Sigmoid colon (tissue), 7 donors: Measurements from ENCODE around the gene ZBTB5. TPM values are rescaled to one million over a fixed set of nuclear protein-coding genes. Genes with fewer than 3 reads are reported as not detected.
A peak's percentile ranks its signal among the peaks of the same experiment; 100 is the strongest.

Source experiments
- DNase-seq: peaks from one replicate; pipeline ENCODE4 v3.0.0-alpha.2; 2019
- H3K27ac ChIP-seq, 4 donors: fragments of 200-600 bp; sonication (generic); one replicate each; pipeline ENCODE4 v1.5.1; 2016 to 2019; ENCODE audit warnings: mild to moderate bottlenecking in 1 of 4
- H3K27me3 ChIP-seq, 3 donors: fragments of 200-600 bp; sonication (generic); one replicate each; pipeline ENCODE4 v1.5.1; 2019; ENCODE audit warnings: mild to moderate bottlenecking in 1 of 3
- H3K36me3 ChIP-seq, 4 donors: fragments of 200-600 bp; sonication (generic); one replicate each; pipeline ENCODE4 v1.5.1; 2016 to 2019
- H3K4me1 ChIP-seq, 4 donors: fragments of 200-600 bp; sonication (generic); one replicate each; pipeline ENCODE4 v1.5.1; 2017 to 2019
- H3K4me3 ChIP-seq, 4 donors: fragments of 200-600 bp; sonication (generic); one replicate each; pipeline ENCODE4 v1.5.1; 2017 to 2019; ENCODE audit warnings: mild to moderate bottlenecking in 2 of 4, moderate library complexity in 1 of 4
- H3K9me3 ChIP-seq, 4 donors: fragments of 200-600 bp in 3 of 4; sonication (generic) in 3 of 4; one replicate each; pipeline versions ENCODE4 v1.5.1 to v1.6.1; 2013 to 2019
- CTCF ChIP-seq, 4 experiments: fragments of 450-650 bp in 3 of 4; fragments of 200-600 bp in 1 of 4; IDR thresholded peaks; one replicate each; pipeline ENCODE4 v1.5.1; 2016 to 2019; ENCODE audit warnings: antibody characterized with exemption in 4 of 4, mild to moderate bottlenecking in 3 of 4, moderate library complexity in 2 of 4
- EP300 ChIP-seq, 4 donors: sonication (generic); formaldehyde crosslinking; IDR thresholded peaks; one replicate each; pipeline ENCODE4 v1.6.1; 2017; ENCODE audit warnings: antibody characterized with exemption in 4 of 4
- POLR2A ChIP-seq, 2 donors: fragments of 450-650 bp; IDR thresholded peaks; one replicate each; pipeline ENCODE4 v1.6.1; 2016; ENCODE audit warnings: antibody characterized with exemption in 2 of 2, mild to moderate bottlenecking in 2 of 2, moderate library complexity in 2 of 2
- POLR2AphosphoS5 ChIP-seq, 4 donors: sonication (generic); formaldehyde crosslinking; IDR thresholded peaks; one replicate each; pipeline ENCODE4 v1.6.1; 2017; ENCODE audit warnings: antibody characterized with exemption in 4 of 4
- WGBS, 2 donors: extraction: QIAGEN DNeasy Blood & Tissue Kit; methylation state at CpG; one replicate each; pipeline ENCODE4 v1.1.7; 2013; 5-methylcytosine and 5-hydroxymethylcytosine counted together
- intact Hi-C: fragments of 100-400 bp; cut with DNase I; formaldehyde crosslinking; loops from one replicate; pipeline ENCODE4 v1.15.1; 2023
- polyA plus RNA-seq, 3 donors: library from polyadenylated mRNA; stranded (reverse); fragments of 200-250 nt; gene quantifications; one replicate each; pipeline ENCODE4 v1.2.3, GENCODE V29; 2013
- total RNA-seq, 4 donors: library from RNA; depleted of rRNA; stranded (reverse); fragments of >200 nt; gene quantifications; one replicate each; pipeline ENCODE4 v1.1.0, GENCODE V29; 2016
- donor health status: healthy with polysubstance abuse.
- donor health status: Bipolar disorder and iron deficiency.
- donor health status: healthy.

The ZBTB5 gene
- total and polyA plus RNA-seq, 7 donors, result 3.6 to 11.1 (median 7.7) TPM

- no peak for DNase-seq
- no peaks in the 10 kb centered on the region for H3K36me3 ChIP-seq
- H3K4me3 ChIP-seq, result no peak overlapping the region
- no peaks in the 10 kb centered on the region for H3K27me3 ChIP-seq
- WGBS, 2 donors, result 90% methylated on average over 10 of the region's 10 CpGs
- TF ChIP-seq POLR2AphosphoS5 (IDR thresholded peaks at IDR 0.05) (no peak), CTCF (IDR thresholded peaks at IDR 0.05) (no peak), POLR2A (IDR thresholded peaks at IDR 0.05) (no peak)
- peak overlapping the region; percentile 58 to 85 (median 68) for H3K27ac ChIP-seq
- no peaks in the 10 kb centered on the region for H3K9me3 ChIP-seq
- intact Hi-C loops, result no loop called here
- H3K4me1 ChIP-seq, result peaks cover 0 to 13% (median 10%) of the 10 kb centered on the region in 4 donors
These were observed 50.7 kb downstream of the ZBTB5 start for GRCh38 chr9:37414503-37414943.

GRCh38 chr9:37413311-37413710 lies 51.9 kb downstream of the ZBTB5 start:
- no peak for TF ChIP-seq CTCF (IDR thresholded peaks at IDR 0.05)
- TF ChIP-seq POLR2A (IDR thresholded peaks at IDR 0.05), result no peak
- TF ChIP-seq POLR2AphosphoS5 (IDR thresholded peaks at IDR 0.05), result no peak
- TF ChIP-seq EP300 (IDR thresholded peaks at IDR 0.05), result no peak
- intact Hi-C loops, result no loop called here
- WGBS, 2 donors, result 94 to 96% methylated on average over 4 of the region's 4 CpGs
- H3K4me3 ChIP-seq, result no peak overlapping the region
- no peaks in the 10 kb centered on the region for H3K27me3 ChIP-seq
- no peak overlapping the region for H3K27ac ChIP-seq
- no peaks in the 10 kb centered on the region for H3K9me3 ChIP-seq
- no peaks in the 10 kb centered on the region for H3K36me3 ChIP-seq
- peaks cover 0 to 13% (median 10%) of the 10 kb centered on the region in 4 donors for H3K4me1 ChIP-seq
- no peak for DNase-seq

GRCh38 chr9:37412431-37413151 lies 52.7 kb downstream of the ZBTB5 start:
- H3K4me3 ChIP-seq, result no peak overlapping the region
- intact Hi-C loops, result no loop called here
- TF ChIP-seq POLR2A (IDR thresholded peaks at IDR 0.05) (no peak), EP300 (IDR thresholded peaks at IDR 0.05) (no peak)
- H3K9me3 ChIP-seq, result no peaks in the 10 kb centered on the region
- WGBS, 2 donors, result 80 to 83% methylated on average over 17 of the region's 17 CpGs
- H3K27me3 ChIP-seq, result no peaks in the 10 kb centered on the region
- H3K27ac ChIP-seq, result no peak overlapping the region
- H3K36me3 ChIP-seq, result no peaks in the 10 kb centered on the region
- peaks cover 0 to 13% (median 10%) of the 10 kb centered on the region in 4 donors for H3K4me1 ChIP-seq
- no peak for DNase-seq

- Histone ChIP-seq H3K4me3 (no peak overlapping the region), H3K36me3 (no peaks in the 10 kb centered on the region), H3K27me3 (no peaks in the 10 kb centered on the region), H3K9me3 (no peaks in the 10 kb centered on the region), H3K4me1 (peaks cover 0 to 13% (median 10%) of the 10 kb centered on the region in 4 donors), H3K27ac (no peak overlapping the region)
- 50 to 62% methylated on average over 12 to 13 of the region's 13 CpGs for WGBS, 2 donors
- DNase-seq, result no peak
- intact Hi-C loops, result no loop called here
- no peak for TF ChIP-seq CTCF (IDR thresholded peaks at IDR 0.05)
- no peak for TF ChIP-seq POLR2AphosphoS5 (IDR thresholded peaks at IDR 0.05)
- TF ChIP-seq POLR2A (IDR thresholded peaks at IDR 0.05), result no peak
- no peak for TF ChIP-seq EP300 (IDR thresholded peaks at IDR 0.05)
These were observed 54.1 kb downstream of the ZBTB5 start for GRCh38 chr9:37410969-37411785.

GRCh38 chr9:37410354-37410861 lies 54.8 kb downstream of the ZBTB5 start:
- Histone ChIP-seq H3K27me3 (no peaks in the 10 kb centered on the region), H3K4me1 (peaks cover 0 to 11% (median 8%) of the 10 kb centered on the region in 4 donors), H3K36me3 (no peaks in the 10 kb centered on the region), H3K27ac (no peak overlapping the region), H3K4me3 (no peak overlapping the region), H3K9me3 (no peaks in the 10 kb centered on the region)
- WGBS, 2 donors, result 88 to 92% methylated on average over 9 of the region's 9 CpGs
- TF ChIP-seq EP300 (IDR thresholded peaks at IDR 0.05) (no peak), CTCF (IDR thresholded peaks at IDR 0.05) (no peak), POLR2AphosphoS5 (IDR thresholded peaks at IDR 0.05) (no peak), POLR2A (IDR thresholded peaks at IDR 0.05) (no peak)
- intact Hi-C loops, result no loop called here
- no peak for DNase-seq
